HAP-1 (cell line): ENCODE results near the gene HYPK.
"Not testable (repeated sequence)": the region's sequence is repeated elsewhere in the genome, so short reads cannot be mapped to it uniquely, and the experiment has no call there.

Source experiments
- DNase-seq, 2 experiments: peaks; one replicate each; pipeline ENCODE4 v3.0.0-alpha.2; 2016 to 2020; ENCODE audit warnings: low spot score in 2 of 2
- H3K27me3 ChIP-seq: fragments of 250-450 bp; sonication (Bioruptor Pico); 2 replicates; pipeline ENCODE4 v1.5.1; 2020; ENCODE audit warnings: low read depth, mild to moderate bottlenecking, moderate library complexity
- H3K36me3 ChIP-seq: fragments of 250-450 bp; sonication (Bioruptor Pico); replicated peaks from 2 replicates; pipeline ENCODE4 v1.5.1; 2020; ENCODE audit warnings: mild to moderate bottlenecking
- H3K4me1 ChIP-seq: fragments of 250-450 bp; sonication (Bioruptor Pico); 2 replicates; pipeline ENCODE4 v1.5.1; 2020; ENCODE audit warnings: mild to moderate bottlenecking
- H3K4me3 ChIP-seq: fragments of 250-450 bp; sonication (Bioruptor Pico); 2 replicates; pipeline ENCODE4 v1.5.1; 2020; ENCODE audit warnings: mild to moderate bottlenecking, moderate library complexity
- H3K9me3 ChIP-seq: fragments of 250-450 bp; sonication (Bioruptor Pico); 2 replicates; pipeline ENCODE4 v1.5.1; 2020; ENCODE audit warnings: mild to moderate bottlenecking, moderate library complexity
- in situ Hi-C: fragments of 300-500 bp; cut with MboI; formaldehyde crosslinking; loops from 3 replicates; pipeline ENCODE4 v1.14.3; 2020; ENCODE audit warnings: low sequenced_read_pairs, inconsistent platforms, mixed read lengths

HYPK gene

DNA sequence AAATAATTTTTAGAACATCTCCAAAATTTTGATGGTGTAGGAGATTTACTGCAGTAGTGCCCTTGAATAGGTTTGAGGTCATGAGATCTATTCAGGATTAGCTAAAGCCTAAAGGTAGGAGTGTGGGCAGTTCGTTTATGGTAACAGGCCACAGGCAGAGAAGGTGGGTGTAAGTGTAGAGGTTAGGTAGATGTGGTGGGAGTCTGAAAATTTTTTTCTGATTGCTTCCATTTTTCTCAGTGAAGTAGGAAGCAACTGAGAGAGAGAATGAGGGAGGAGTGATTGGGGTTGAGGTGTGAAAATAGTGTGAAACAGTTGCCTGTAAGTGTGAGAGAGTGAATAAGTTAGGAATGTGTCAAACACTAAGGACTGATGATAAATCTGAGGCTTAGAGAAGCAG, 21.4 kb upstream of the HYPK start:
- H3K9me3 ChIP-seq = no peaks in the 10 kb centered on the region
- in situ Hi-C loops = no loop called here
- peaks cover 7% of the 10 kb centered on the region; the same call in 1 of the 2 replicates for H3K36me3 ChIP-seq
- no peaks in the 10 kb centered on the region for H3K27me3 ChIP-seq
- H3K4me3 ChIP-seq = no peak overlapping the region
- peaks cover 20% of the 10 kb centered on the region for H3K4me1 ChIP-seq
- DNase-seq = no peak

DNA sequence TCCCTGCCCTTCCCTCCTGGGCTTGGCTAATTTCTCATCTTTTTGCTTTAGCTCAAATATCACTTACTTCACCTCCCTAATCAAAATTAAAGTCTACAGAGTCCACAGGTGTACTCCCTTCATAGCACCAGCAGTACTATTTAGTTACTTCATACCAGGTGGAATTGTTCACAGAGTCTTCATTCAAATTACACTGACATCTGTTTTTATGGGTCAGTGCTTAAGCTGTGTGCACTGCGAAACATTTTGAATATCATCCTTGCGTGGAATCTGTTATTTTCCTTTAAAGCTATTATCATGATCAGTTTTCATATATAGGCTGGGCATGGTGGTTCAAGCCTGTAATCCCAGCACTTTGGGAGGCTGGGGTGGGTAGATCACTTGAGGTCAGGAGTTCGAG, 11.0 kb upstream of the HYPK start:
- H3K9me3 ChIP-seq = no peaks in the 10 kb centered on the region
- no peaks in the 10 kb centered on the region for H3K27me3 ChIP-seq
- in situ Hi-C loops = no loop called here
- H3K4me3 ChIP-seq = no peak overlapping the region
- DNase-seq = no peak
- peaks cover 19% of the 10 kb centered on the region for H3K4me1 ChIP-seq
- peaks cover 21% of the 10 kb centered on the region for H3K36me3 ChIP-seq

DNA sequence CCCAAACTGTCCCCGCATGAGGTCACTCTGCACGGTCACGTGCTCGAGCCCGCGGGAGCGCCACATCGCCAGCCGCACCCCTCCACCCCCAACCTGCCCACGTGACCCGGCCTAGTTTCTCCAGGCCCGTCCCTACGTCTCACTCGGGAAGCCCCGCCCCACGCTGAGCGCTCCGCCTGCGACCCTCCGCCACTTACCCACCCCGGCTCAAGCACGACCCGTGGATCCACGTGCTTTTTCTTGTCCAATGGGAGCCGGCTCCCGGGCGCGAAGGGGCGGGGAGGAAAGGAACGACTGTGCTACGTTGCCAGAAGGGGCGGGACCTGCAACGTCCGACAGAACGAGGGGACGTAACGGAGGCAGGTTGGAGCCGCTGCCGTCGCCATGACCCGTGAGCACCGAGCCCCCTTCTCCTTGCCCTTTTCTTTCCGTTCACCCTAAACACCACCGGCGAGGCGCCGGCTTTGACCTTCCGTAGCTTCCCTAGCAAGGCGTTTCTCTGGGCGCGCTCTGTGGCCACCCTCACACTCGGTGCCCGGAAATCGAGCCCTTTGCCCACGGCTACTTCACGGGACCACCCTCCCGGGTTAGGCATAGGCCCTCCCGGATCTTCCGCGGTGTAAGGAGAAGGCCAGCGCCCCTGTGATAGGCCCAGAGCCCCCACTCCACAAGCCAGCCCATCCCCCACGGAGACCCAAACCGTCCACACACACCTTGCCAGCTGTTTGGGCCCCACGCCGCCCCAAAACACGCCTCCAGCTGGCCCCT, 8.2 kb upstream of the HYPK start, which contains the start of gene SERF2:
Gene SERF2, plus strand, starts transcription at position 328 of the 768 bp plus-strand sequence. Its CDS starts 57 bp downstream, at position 385.
- in situ Hi-C loops = no loop called here
- Histone ChIP-seq H3K9me3 (no peaks in the 10 kb centered on the region), H3K27me3 (no peaks in the 10 kb centered on the region), H3K4me3 (peak within 1 kb of the TSS; percentile 98), H3K36me3 (peaks cover 45% of the 10 kb centered on the region), H3K4me1 (peaks cover 19% of the 10 kb centered on the region)
- peak; percentile 97 to 100 for DNase-seq

DNA sequence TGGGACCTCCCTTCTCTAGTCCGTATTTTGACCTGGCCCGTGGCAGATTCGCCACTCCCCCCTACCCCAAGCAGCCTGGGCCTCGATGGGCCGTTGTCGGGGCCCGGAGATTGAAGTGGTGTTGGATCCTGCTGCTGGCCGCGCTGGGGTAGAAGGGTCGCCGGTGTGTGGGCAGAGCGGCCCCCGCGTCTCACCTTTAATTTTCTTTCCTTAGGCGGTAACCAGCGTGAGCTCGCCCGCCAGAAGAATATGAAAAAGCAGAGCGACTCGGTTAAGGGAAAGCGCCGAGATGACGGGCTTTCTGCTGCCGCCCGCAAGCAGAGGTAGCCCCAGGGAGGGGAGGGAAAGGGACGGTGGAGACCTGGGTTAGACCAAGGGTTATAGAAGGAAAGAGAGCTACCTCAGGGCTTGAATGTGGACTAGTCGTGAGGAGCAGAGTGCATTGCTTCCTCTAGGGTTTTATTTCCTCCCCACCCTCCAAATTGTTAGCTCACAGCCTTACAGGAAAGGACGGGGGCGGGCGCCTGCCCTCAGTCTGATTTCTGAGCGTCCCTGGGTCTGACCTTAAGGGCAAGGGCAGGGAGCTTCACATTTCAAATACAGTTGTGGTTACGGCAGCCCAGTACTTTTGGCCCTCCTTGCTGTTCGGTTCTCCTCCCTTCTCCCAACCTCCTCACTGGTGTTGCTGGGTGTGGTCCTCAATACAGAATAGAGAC, 7.5 kb upstream of the HYPK start:
- Histone ChIP-seq H3K4me1 (peaks cover 18% of the 10 kb centered on the region), H3K4me3 (peak overlapping the region; percentile 98), H3K36me3 (peaks cover 45% of the 10 kb centered on the region), H3K27me3 (no peaks in the 10 kb centered on the region), H3K9me3 (no peaks in the 10 kb centered on the region)
- no peak for DNase-seq
- in situ Hi-C loops = no loop called here

DNA sequence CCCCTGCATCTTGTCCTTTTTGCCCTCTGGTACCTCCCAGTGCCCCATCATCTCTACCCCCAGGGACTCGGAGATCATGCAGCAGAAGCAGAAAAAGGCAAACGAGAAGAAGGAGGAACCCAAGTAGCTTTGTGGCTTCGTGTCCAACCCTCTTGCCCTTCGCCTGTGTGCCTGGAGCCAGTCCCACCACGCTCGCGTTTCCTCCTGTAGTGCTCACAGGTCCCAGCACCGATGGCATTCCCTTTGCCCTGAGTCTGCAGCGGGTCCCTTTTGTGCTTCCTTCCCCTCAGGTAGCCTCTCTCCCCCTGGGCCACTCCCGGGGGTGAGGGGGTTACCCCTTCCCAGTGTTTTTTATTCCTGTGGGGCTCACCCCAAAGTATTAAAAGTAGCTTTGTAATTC, 6.8 kb upstream of the HYPK start:
- Histone ChIP-seq H3K36me3 (peaks cover 47% of the 10 kb centered on the region), H3K4me3 (peak overlapping the region; percentile 98), H3K27me3 (no peaks in the 10 kb centered on the region), H3K4me1 (peaks cover 12% of the 10 kb centered on the region), H3K9me3 (no peaks in the 10 kb centered on the region)
- no peak for DNase-seq
- in situ Hi-C loops = no loop called here

DNA sequence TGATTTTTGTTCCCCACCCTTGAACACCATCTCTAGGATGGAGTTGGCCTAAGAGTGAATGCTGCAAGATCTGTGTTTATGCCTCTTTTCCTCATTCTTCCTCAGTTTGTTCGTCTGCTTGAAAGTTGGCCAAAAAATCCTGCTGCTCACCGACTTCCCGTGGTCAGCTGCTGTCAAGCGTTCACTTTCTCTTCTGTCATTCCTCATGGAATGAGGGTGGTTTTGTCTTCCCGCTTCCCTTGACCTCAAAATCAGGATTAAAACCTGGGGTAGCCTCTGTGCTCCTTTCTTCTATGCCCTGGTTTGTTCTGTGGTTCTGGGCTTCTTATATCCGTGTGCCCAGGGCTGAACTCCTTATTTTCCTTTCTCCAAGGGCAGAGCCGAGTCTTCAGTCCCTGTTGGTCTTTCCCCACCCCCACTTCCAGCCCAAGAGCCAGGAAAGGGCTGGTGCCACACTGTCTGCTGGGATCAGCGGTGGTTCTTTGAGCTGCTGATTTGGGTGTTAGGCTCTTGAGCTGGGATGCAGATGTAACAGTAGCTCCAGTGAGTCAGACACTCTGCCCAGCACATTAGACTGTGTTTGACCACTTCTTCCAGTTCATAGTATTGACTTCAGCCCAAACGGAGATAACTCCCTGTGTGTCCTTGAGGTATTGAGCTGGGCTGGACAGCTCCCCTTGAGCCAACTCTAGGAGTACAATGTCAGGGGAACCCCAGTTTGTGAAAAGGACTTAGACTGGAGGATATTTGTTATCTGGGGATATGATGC, 5.9 kb upstream of the HYPK start:
- Histone ChIP-seq H3K9me3 (no peaks in the 10 kb centered on the region), H3K36me3 (peaks cover 55% of the 10 kb centered on the region), H3K27me3 (no peaks in the 10 kb centered on the region), H3K4me3 (no peak overlapping the region), H3K4me1 (peaks cover 10% of the 10 kb centered on the region)
- DNase-seq = no peak
- in situ Hi-C loops = no loop called here

DNA sequence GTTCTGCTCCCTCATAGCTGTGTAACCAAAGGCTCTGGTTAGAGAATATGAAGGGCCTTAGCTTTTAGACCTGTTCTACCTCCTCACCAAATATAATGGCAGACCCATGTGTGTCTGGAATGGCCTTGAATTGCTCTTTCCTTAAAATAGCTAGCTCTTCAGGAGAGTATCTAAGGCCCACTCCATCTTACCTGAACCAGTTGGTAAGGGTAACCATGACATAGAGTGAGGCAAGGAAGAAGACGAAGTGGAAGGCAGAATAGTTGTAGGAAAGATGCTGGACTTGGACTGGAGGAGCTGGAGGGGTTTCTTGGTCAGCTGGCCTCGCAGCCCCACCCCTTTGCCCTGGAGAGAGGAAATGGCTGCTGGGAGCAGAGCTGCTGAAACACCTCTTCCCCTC, 5.2 kb upstream of the HYPK start:
- peaks cover 63% of the 10 kb centered on the region for H3K36me3 ChIP-seq
- no peak overlapping the region for H3K4me3 ChIP-seq
- no peaks in the 10 kb centered on the region for H3K9me3 ChIP-seq
- H3K4me1 ChIP-seq = peaks cover 15% of the 10 kb centered on the region
- no peaks in the 10 kb centered on the region for H3K27me3 ChIP-seq
- DNase-seq = no peak
- in situ Hi-C loops = no loop called here

DNA sequence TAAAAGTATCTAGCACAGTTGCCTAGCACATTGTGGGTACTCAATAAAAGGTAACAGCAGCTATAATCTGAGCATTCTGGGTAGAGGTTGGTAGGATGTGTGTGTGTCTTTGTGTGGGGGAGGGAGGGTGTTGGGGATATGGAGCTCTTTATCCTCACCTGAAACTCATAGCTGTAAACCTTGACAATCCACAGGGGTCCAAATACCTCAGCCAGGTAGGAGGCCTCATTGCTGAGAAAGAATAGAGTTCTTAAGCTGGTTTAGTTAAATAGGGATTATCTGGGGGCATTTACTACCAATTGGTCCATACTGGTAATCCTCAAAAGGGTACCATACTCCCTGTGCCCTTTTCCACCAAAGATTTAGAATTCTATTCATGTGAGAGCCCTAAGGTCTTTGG, 4.4 kb upstream of the HYPK start:
- in situ Hi-C loops = no loop called here
- DNase-seq = no peak
- Histone ChIP-seq H3K9me3 (no peaks in the 10 kb centered on the region), H3K27me3 (no peaks in the 10 kb centered on the region), H3K4me3 (no peak overlapping the region), H3K4me1 (peaks cover 16% of the 10 kb centered on the region), H3K36me3 (peaks cover 66% of the 10 kb centered on the region)

DNA sequence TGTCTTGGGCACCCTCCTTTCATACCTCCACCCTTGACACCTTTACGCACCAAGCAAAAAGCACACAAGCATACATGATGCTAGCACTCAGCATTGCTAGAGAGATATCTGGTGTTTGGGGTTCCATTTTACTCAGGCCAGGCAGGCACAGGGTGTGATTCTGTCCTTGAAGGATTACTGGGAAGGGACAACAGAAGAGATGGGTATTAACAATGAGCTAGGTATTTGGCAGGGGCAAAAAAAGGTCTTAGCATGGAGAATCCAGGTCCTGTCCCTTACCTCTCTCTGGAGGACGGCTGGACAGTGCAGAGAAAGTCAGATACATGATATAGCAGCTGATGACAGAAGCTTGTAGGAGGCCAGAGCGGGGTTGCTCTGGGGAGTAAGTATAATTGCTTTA, 3.8 kb upstream of the HYPK start:
- DNase-seq = no peak
- Histone ChIP-seq H3K36me3 (peaks cover 68% of the 10 kb centered on the region), H3K27me3 (no peaks in the 10 kb centered on the region), H3K4me1 (peaks cover 13% of the 10 kb centered on the region), H3K9me3 (no peaks in the 10 kb centered on the region), H3K4me3 (no peak overlapping the region)
- in situ Hi-C loops = no loop called here

DNA sequence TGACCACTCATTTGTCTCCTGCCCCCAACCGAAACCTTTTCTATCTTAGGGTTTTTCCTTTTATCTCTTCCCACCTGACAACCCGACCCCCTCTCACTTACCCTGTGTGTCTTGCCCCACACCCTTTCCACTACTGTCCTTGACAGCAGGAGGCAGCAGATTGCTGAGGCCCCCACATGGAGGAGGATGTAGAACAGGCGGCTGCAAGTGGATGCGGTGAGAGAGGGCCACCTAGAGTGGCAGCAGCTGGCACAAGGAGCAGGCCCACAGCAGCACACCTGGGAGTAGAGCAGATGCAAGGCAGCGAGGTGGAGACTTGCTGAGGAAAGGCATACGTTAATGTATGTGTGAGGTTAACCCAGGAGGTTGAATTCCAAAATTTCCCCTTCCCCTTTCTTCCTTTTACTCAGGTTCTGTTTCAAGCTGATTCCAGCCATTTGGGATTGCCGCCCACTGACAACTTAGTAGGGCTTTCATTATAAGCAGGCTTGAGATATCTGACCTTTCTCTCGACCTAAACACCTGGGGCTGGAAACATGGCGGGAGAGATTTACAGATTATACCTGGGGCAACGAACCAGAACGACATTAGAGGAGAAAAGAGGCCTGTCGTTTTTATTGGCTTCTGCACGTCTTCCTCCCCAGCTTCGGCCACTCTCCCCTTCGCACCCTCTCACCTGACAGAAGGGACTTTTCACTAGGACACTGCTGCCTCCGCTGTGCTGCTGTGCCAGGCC, 1.0 kb upstream of the HYPK start:
- Histone ChIP-seq H3K4me1 (peaks cover 6% of the 10 kb centered on the region), H3K4me3 (no peak overlapping the region), H3K36me3 (peaks cover 61% of the 10 kb centered on the region), H3K27me3 (no peaks in the 10 kb centered on the region), H3K9me3 (no peaks in the 10 kb centered on the region)
- in situ Hi-C loops = no loop called here
- no peak for DNase-seq

DNA sequence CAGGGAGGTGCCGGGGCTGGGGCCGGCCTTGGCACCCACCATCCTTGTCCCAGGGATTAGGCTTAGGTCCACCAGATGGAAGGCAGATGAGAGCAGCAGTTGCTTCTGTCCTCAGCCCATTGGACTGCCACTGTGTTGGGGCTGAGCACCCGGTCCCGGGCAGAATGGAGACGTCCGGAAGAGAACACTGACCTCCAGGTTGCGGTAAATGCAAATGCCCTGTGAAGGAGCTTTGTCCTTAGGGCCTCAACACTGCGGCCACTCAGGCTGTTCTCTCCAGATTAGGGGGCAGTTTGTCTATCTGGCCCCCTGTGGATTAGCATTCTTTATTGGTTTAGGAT, 484 bp upstream of the HYPK start, which contains the start of gene SERINC4:
Gene SERINC4, minus strand, starts transcription at position 276 of the 341 bp plus-strand sequence. Its CDS starts 234 bp downstream, at position 42.
- no peak for DNase-seq
- Histone ChIP-seq H3K4me1 (peaks cover 6% of the 10 kb centered on the region), H3K27me3 (no peaks in the 10 kb centered on the region), H3K4me3 (peak within 1 kb of the TSS; percentile 75), H3K36me3 (peaks cover 61% of the 10 kb centered on the region), H3K9me3 (no peaks in the 10 kb centered on the region)
- in situ Hi-C loops = no loop called here

DNA sequence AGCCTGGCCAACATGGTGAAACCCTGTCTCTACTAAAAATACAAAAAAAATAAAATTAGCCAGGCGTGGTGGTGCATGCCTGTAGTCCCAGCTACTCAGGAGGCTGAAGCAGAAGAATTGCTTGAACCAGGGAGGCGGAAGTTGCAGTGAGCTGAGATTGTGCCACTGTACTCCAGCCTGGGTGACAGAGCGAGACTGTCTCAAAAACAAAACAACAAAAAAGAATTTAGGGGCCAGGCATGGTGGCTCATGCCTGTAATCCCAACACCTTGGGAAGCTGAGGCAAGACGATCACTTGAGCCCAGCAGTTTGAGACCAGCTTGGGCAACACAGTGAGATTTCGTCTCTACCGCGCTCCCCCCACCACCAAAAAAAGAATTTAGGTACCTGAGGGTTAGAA, 2.3 kb downstream of the HYPK start:
- peaks cover 64% of the 10 kb centered on the region for H3K36me3 ChIP-seq
- DNase-seq, H3K27me3 ChIP-seq, H3K4me1 ChIP-seq, H3K9me3 ChIP-seq, in situ Hi-C loops, H3K4me3 ChIP-seq: not testable (repeated sequence)

DNA sequence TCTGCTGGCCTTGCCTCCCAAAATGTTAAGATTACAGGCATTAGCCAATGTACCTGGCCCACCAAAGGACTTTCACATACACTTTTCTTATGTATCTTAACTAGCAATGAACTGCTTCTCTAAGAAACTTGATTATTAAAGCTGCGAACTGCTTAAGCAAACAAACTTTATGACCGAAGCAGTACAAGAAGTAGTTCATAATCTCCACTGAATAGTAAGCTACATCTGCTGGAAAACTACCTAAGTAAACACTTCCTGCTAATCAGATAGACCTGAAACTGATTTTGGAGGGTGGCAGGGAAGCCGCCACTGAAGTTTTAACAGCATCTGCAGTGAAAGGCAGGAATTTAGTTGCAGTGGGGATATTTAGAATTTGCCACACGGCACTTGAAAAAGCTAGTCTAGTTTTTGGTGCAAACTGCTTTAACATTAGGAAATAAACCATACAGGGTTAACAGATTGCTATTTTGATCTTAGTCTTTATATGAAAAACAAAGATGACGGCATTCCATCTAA, 8.1 kb downstream of the HYPK start:
- no peak for DNase-seq
- in situ Hi-C loops = no loop called here
- no peaks in the 10 kb centered on the region for H3K9me3 ChIP-seq
- H3K4me3 ChIP-seq = no peak overlapping the region
- no peaks in the 10 kb centered on the region for H3K27me3 ChIP-seq
- H3K4me1 ChIP-seq = no peaks in the 10 kb centered on the region
- peaks cover 83% of the 10 kb centered on the region for H3K36me3 ChIP-seq
